Peyer's patch (tissue), 4 donors: ENCODE measurements around the gene ABCA7. TPM values are rescaled to one million over a fixed set of nuclear protein-coding genes. Genes with fewer than 3 reads are reported as not detected.

Experiments used
- DNase-seq, 3 donors: peaks; one replicate each; pipeline ENCODE4 v3.0.0-alpha.2; 2017 to 2019
- H3K27ac ChIP-seq, 4 donors: fragments of 200-600 bp; sonication (generic); one replicate each; pipeline ENCODE4 v1.5.1; 2016 to 2019
- H3K27me3 ChIP-seq, 2 donors: fragments of 200-600 bp; sonication (generic); one replicate each; pipeline ENCODE4 v1.5.1; 2019
- H3K36me3 ChIP-seq, 3 donors: fragments of 200-600 bp; sonication (generic); one replicate each; pipeline ENCODE4 v1.5.1; 2016 to 2019
- H3K4me1 ChIP-seq, 4 donors: fragments of 200-600 bp; sonication (generic); one replicate each; pipeline ENCODE4 v1.5.1; 2016 to 2019
- H3K4me3 ChIP-seq, 4 donors: fragments of 200-600 bp; sonication (generic); 1 replicate in 3 of 4; 2 replicates in 1 of 4; pipeline ENCODE4 v1.5.1; 2016 to 2019; ENCODE audit warnings: mild to moderate bottlenecking in 1 of 4
- H3K9me3 ChIP-seq, 4 donors: fragments of 200-600 bp; sonication (generic); one replicate each; pipeline ENCODE4 v1.5.1; 2016 to 2019; ENCODE audit warnings: mild to moderate bottlenecking in 1 of 4
- POLR2A ChIP-seq, 2 donors: fragments of 450-650 bp; IDR thresholded peaks; one replicate each; pipeline ENCODE4 v1.5.1; 2017; ENCODE audit warnings: antibody characterized with exemption in 2 of 2, mild to moderate bottlenecking in 2 of 2, moderate library complexity in 2 of 2
- total RNA-seq, 4 donors: library from RNA; depleted of rRNA; stranded (reverse); fragments of >200 nt; gene quantifications; one replicate each; pipeline ENCODE4 v1.1.0, GENCODE V29; 2016
- TF ChIP-seq, protein P1 (sequence below), 6 experiments: fragments of 450-650 bp in 4 of 6; fragments of 200-600 bp in 2 of 6; sonication (generic) in 1 of 6; IDR thresholded peaks; one replicate each; pipeline ENCODE4 v1.5.1; 2017 to 2019; ENCODE audit warnings: antibody characterized with exemption in 6 of 6, mild to moderate bottlenecking in 3 of 6, moderate library complexity in 1 of 6

Gene ABCA7
- total RNA-seq, 4 donors from 2014 or later: 30.1 to 162 (median 72.1) TPM

DNA sequence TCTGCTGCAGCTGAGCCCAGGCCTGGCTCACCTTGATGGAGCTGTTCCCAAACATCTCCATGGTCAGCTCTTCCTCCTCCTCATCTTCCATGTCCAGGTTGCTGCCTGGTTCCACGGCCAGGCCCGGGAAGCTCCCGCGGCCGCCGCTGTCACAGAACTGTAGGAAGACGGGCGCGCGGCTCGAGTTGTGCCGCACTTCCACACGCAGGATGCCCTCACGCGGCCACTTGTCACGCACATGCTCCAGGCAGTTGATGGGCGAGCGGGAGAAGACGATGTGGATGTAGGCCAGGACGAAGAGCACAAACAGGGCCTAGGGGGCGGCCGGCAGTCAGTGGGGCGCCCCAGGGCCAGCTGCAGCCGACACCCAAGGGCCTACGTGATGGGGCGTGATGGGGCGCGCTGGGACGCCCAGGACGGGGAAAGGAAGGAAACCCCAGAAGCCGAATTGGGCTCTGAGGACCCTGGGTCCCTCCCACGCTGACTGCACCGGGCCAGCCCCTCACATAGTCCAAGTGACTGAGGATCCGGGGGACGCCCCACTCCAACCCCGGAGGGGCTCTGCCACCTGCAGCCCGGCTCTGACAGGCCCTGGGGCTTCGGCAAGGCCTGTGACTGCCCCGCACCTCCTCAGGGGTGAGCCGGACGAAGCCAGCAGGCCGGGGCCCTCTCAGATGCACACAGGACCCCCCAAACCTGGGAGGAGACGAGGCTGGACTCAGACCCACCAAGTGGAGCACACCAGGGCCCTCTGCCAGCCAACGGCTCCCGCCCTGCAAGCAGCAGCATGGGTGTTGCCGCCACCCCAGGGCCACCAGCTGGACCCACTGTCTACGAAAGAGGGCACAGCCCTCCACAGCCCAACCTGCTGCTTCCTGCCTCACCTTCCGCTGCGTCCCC lies 25.5 kb upstream of the ABCA7 start:
- DNase-seq: no peak
- H3K36me3 ChIP-seq: peaks cover 0 to 62% (median 0%) of the 10 kb centered on the region in 3 donors
- no peaks in the 10 kb centered on the region for H3K9me3 ChIP-seq
- TF ChIP-seq, protein P1, sequence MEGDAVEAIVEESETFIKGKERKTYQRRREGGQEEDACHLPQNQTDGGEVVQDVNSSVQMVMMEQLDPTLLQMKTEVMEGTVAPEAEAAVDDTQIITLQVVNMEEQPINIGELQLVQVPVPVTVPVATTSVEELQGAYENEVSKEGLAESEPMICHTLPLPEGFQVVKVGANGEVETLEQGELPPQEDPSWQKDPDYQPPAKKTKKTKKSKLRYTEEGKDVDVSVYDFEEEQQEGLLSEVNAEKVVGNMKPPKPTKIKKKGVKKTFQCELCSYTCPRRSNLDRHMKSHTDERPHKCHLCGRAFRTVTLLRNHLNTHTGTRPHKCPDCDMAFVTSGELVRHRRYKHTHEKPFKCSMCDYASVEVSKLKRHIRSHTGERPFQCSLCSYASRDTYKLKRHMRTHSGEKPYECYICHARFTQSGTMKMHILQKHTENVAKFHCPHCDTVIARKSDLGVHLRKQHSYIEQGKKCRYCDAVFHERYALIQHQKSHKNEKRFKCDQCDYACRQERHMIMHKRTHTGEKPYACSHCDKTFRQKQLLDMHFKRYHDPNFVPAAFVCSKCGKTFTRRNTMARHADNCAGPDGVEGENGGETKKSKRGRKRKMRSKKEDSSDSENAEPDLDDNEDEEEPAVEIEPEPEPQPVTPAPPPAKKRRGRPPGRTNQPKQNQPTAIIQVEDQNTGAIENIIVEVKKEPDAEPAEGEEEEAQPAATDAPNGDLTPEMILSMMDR (IDR thresholded peaks at IDR 0.05): no peak
- no peak for TF ChIP-seq POLR2A (IDR thresholded peaks at IDR 0.05)
- no peak overlapping the region for H3K4me3 ChIP-seq
- H3K27ac ChIP-seq: no peak overlapping the region
- no peaks in the 10 kb centered on the region for H3K27me3 ChIP-seq
- H3K4me1 ChIP-seq: peaks cover 16 to 50% (median 40%) of the 10 kb centered on the region in 4 donors

DNA sequence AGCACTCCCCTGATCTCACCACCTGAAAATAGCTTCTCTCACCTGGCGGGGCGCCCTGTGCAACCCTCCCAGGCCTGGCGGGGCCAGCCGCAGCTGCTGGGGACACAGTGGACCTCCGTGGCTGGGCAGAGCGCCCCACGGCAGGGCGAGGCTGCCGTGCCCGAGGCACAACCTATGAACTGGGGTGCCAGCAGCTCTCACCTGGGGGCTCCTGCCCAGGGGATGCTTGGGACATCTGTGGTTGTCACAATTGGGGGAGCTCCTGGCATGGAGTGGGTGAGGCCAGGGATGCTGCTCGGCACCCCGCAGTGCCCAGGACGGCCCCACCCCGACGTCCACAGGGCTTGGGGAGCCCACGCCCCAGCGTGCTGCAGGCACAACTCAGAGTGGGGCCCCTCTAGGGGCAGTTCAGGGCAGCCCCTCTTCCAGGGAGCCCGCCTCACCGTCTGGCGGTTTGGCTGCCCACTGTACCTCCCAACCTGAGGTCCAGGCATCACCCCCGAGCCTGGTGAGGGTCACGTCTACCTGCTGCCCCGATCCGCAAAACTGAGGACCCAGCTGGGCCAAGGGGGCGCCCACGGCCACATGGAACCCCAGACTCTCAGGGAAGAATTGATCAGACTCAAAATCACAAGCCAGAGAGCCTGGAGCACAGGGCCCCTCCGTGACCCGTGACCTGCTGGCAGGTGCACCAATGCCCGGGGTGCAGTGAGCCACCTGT lies 24.7 kb upstream of the ABCA7 start:
- TF ChIP-seq, protein P1 (IDR thresholded peaks at IDR 0.05): no peak
- TF ChIP-seq POLR2A (IDR thresholded peaks at IDR 0.05): no peak
- no peak for DNase-seq
- no peaks in the 10 kb centered on the region for H3K27me3 ChIP-seq
- peaks cover 0 to 55% (median 0%) of the 10 kb centered on the region in 3 donors for H3K36me3 ChIP-seq
- H3K4me1 ChIP-seq: peaks cover 16 to 55% (median 45%) of the 10 kb centered on the region in 4 donors
- no peak overlapping the region for H3K27ac ChIP-seq
- no peaks in the 10 kb centered on the region for H3K9me3 ChIP-seq
- no peak overlapping the region for H3K4me3 ChIP-seq

DNA sequence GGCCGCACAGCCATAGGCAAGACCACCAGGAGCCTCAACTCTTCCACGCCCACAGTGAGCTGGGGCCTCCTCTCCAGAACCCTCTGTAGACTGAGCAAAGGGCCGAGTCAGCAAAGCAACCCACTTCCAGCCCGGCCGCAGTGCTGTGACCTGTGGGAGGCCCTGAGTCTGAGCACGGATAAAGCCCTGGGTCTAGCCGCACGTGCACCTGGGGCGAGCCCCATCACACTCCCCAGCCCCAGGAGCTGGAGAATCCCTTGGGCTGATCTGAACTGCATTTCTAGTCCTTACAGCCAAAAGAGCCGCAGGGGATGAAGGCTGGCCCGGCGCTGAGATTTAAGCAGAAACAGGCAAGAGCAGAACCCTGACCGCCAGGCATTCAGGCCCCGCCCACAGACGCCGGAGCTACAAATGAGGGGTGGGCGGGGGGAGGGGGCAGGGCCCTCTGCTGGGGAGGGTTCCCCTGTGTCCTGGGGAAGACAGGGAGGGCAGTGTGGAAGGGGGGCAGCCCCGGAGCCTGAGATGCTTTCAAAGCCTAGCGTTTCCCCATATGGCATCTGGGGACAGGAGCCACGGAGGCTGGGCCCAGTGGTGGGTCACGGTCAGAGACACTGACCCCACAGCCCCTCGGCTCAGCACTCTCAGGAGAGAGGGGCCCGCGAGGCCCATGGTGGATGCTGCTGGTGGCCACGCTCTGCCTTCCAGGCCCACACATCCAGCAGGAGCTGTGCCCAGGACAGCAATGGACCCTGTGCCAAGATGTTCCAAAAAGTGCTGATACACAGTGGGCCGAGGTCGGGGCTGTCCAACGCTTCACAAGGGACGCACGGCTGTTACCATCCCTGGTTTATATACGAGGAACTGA lies 23.9 kb upstream of the ABCA7 start:
- peaks cover 0 to 47% (median 0%) of the 10 kb centered on the region in 3 donors for H3K36me3 ChIP-seq

DNA sequence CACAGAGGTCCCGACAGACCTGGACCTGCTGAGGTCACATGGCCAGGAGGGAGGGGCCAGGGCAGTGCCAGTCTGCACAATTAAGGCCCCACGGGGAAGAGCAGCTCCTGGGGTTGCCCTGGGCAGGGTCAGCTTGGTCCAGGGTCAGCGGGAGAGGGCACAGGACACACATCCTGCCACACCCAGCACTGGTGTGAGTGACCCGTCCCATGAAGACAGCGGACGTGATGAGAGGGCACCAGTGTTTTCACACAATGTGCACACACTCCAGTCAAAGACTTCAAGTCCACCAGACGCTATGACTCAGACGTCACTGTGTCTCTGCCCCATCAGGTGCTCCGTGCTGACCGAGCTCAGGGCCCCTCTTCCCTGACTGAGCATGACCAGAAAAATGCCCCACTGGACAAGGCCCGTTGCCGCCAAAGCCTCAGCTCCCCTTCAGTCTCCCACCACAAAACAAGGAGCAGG lies 23.2 kb upstream of the ABCA7 start:
- H3K27me3 ChIP-seq: no peaks in the 10 kb centered on the region
- peak overlapping the region in 2 of 4 donors; percentile 7 to 31 for H3K4me3 ChIP-seq
- peak in 2 of 3 donors; percentile 67 to 78 for DNase-seq
- peak overlapping the region; percentile 51 to 82 (median 66) for H3K27ac ChIP-seq
- TF ChIP-seq, protein P1 (IDR thresholded peaks at IDR 0.05): no peak
- TF ChIP-seq POLR2A (IDR thresholded peaks at IDR 0.05): no peak
- H3K9me3 ChIP-seq: no peaks in the 10 kb centered on the region
- H3K4me1 ChIP-seq: peaks cover 16 to 56% (median 45%) of the 10 kb centered on the region in 4 donors
- peaks cover 0 to 41% (median 0%) of the 10 kb centered on the region in 3 donors for H3K36me3 ChIP-seq

More for the DNA sequence above, 23.9 kb upstream of the ABCA7 start:
- peak overlapping the region in 3 of 4 donors; percentile 51 to 82 (median 79) for H3K27ac ChIP-seq
- no peak overlapping the region for H3K4me3 ChIP-seq
- TF ChIP-seq, protein P1 (IDR thresholded peaks at IDR 0.05): no peak
- no peak for TF ChIP-seq POLR2A (IDR thresholded peaks at IDR 0.05)
- peak in 1 of 3 donors; percentile 66 for DNase-seq
- no peaks in the 10 kb centered on the region for H3K27me3 ChIP-seq
- no peaks in the 10 kb centered on the region for H3K9me3 ChIP-seq
- peaks cover 16 to 55% (median 45%) of the 10 kb centered on the region in 4 donors for H3K4me1 ChIP-seq
